ENCODE results near the gene LRRC14B.

DNA sequence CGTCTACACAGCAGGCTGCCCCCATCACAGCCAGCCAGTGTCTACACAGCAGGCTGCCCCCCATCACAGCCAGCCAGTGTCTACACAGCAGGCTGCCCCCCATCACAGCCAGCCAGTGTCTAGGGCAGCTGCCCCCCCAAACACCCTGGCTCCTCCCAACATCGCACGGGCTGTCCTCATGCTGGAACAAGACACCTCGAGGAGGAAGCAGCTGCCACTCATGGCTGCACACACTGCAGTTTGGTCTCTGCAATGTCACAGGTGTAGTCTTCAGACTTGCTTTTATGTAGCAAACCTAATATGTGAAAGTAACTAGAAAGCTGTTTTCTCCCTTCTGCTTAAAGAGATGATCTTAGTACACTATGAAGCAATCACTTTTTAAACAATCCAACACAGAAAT is 9.7 kb downstream of the LRRC14B start:
- TF ChIP-seq, protein P1, sequence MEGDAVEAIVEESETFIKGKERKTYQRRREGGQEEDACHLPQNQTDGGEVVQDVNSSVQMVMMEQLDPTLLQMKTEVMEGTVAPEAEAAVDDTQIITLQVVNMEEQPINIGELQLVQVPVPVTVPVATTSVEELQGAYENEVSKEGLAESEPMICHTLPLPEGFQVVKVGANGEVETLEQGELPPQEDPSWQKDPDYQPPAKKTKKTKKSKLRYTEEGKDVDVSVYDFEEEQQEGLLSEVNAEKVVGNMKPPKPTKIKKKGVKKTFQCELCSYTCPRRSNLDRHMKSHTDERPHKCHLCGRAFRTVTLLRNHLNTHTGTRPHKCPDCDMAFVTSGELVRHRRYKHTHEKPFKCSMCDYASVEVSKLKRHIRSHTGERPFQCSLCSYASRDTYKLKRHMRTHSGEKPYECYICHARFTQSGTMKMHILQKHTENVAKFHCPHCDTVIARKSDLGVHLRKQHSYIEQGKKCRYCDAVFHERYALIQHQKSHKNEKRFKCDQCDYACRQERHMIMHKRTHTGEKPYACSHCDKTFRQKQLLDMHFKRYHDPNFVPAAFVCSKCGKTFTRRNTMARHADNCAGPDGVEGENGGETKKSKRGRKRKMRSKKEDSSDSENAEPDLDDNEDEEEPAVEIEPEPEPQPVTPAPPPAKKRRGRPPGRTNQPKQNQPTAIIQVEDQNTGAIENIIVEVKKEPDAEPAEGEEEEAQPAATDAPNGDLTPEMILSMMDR (IDR thresholded peaks at IDR 0.05 in 8 of 11, conservative IDR thresholded peaks at IDR 0.05 in 3 of 11): no peak
- TF ChIP-seq POLR2A (IDR thresholded peaks at IDR 0.05): no peak
- no peak for TF ChIP-seq POLR2AphosphoS5 (IDR thresholded peaks at IDR 0.05)

Data from spleen (tissue), 7 donors.